GM23338 (cell line): ENCODE results near the gene HERC5. TPM values are rescaled to one million over a fixed set of nuclear protein-coding genes. Genes with fewer than 3 reads are reported as not detected.

ENCODE experiments used
- ATAC-seq: fragments of 200-7000 bp; cut with Tn5 transposase; 3 replicates; pipeline ENCODE4 v1.9.1; 2020
- DNase-seq: peaks from one replicate; pipeline ENCODE4 v3.0.0-alpha.2; 2015; ENCODE audit warnings: low spot score
- H2AFZ ChIP-seq: fragments of 200-600 bp; sonication (generic); 2 replicates; pipeline ENCODE4 v1.8.0; 2016; ENCODE audit warnings: antibody characterized with exemption, mild to moderate bottlenecking, moderate library complexity
- H3F3A ChIP-seq: fragments of 200-600 bp; sonication (generic); replicated peaks from 2 replicates; pipeline ENCODE4 v1.8.0; 2017; ENCODE audit warnings: antibody characterized with exemption, mixed run types, low read depth
- H3K27ac ChIP-seq: fragments of 200-600 bp; sonication (generic); 2 replicates; pipeline ENCODE4 v1.6.1; 2016; ENCODE audit warnings: low read depth
- H3K27me3 ChIP-seq: fragments of 200-600 bp; sonication (generic); 2 replicates; pipeline ENCODE4 v1.8.0; 2016; ENCODE audit warnings: mild to moderate bottlenecking, mixed run types, moderate library complexity; ENCODE audit not compliant: insufficient read depth
- H3K36me3 ChIP-seq: fragments of 200-600 bp; sonication (generic); 2 replicates; pipeline ENCODE4 v1.8.0; 2016; ENCODE audit warnings: mild to moderate bottlenecking; ENCODE audit not compliant: insufficient read depth
- H3K4me1 ChIP-seq: fragments of 200-600 bp; sonication (generic); 2 replicates; pipeline ENCODE4 v1.8.0; 2016; ENCODE audit warnings: mild to moderate bottlenecking, moderate library complexity; ENCODE audit not compliant: insufficient read depth
- H3K4me2 ChIP-seq: fragments of 200-600 bp; sonication (generic); 2 replicates; pipeline ENCODE4 v1.7.1; 2017; ENCODE audit warnings: mixed run types
- H3K4me3 ChIP-seq: fragments of 200-600 bp; sonication (generic); 2 replicates; pipeline ENCODE4 v1.6.1; 2016; ENCODE audit warnings: mixed run types
- H3K79me2 ChIP-seq: fragments of 200-600 bp; sonication (generic); replicated peaks from 2 replicates; pipeline ENCODE4 v1.8.0; 2017; ENCODE audit warnings: mild to moderate bottlenecking; ENCODE audit not compliant: insufficient read depth
- H3K9me2 ChIP-seq: fragments of 200-600 bp; sonication (generic); 2 replicates; pipeline ENCODE4 v1.8.0; 2017; ENCODE audit not compliant: insufficient read depth
- H4K20me1 ChIP-seq: fragments of 200-600 bp; sonication (generic); replicated peaks from 2 replicates; pipeline ENCODE4 v1.8.0; 2017; ENCODE audit warnings: mild to moderate bottlenecking; ENCODE audit not compliant: insufficient read depth
- H3K27ac Mint-ChIP-seq: 2 replicates; pipeline ENCODE4 v1.8.0; 2020; ENCODE audit warnings: inconsistent platforms, mild to moderate bottlenecking, moderate library complexity, mixed read lengths
- H3K27me3 Mint-ChIP-seq: 3 replicates; pipeline ENCODE4 v1.8.0; 2022; ENCODE audit warnings: low read depth, mild to moderate bottlenecking, moderate library complexity, mixed read lengths, inconsistent platforms; ENCODE audit not compliant: insufficient read depth, poor library complexity
- H3K36me3 Mint-ChIP-seq: 3 replicates; pipeline ENCODE4 v1.8.0; 2021; ENCODE audit warnings: low read depth, mild to moderate bottlenecking, inconsistent platforms, moderate library complexity, mixed read lengths
- H3K4me1 Mint-ChIP-seq: 3 replicates; pipeline ENCODE4 v1.8.0; 2020; ENCODE audit warnings: mild to moderate bottlenecking, inconsistent platforms, mixed read lengths
- H3K4me3 Mint-ChIP-seq: 3 replicates; pipeline ENCODE4 v1.8.0; 2021; ENCODE audit warnings: moderate library complexity, mild to moderate bottlenecking, inconsistent platforms, mixed read lengths
- H3K9me3 Mint-ChIP-seq: 3 replicates; pipeline ENCODE4 v1.8.0; 2020; ENCODE audit warnings: moderate library complexity, mild to moderate bottlenecking, inconsistent platforms, mixed read lengths
- CREB1 ChIP-seq: fragments of 250-450 bp; sonication (Bioruptor Pico); IDR thresholded peaks from 2 replicates; pipeline ENCODE4 v1.5.0; 2020; ENCODE audit warnings: low read depth, mild to moderate bottlenecking, moderate library complexity
- EZH2phosphoT487 ChIP-seq: fragments of 200-600 bp; sonication (generic); IDR thresholded peaks from one replicate; pipeline ENCODE4 v1.8.1; 2018; ENCODE audit warnings: antibody characterized with exemption; ENCODE audit not compliant: unreplicated experiment
- JUNB ChIP-seq: IDR thresholded peaks from one replicate; pipeline ENCODE4 v1.6.1; 2016; ENCODE audit warnings: antibody characterized with exemption; ENCODE audit not compliant: unreplicated experiment
- NANOG ChIP-seq: IDR thresholded peaks from 2 replicates; pipeline ENCODE4 v1.6.1; 2016; ENCODE audit warnings: antibody characterized with exemption, borderline replicate concordance
- POLR2AphosphoS5 ChIP-seq: IDR thresholded peaks from 2 replicates; pipeline ENCODE4 v1.6.1; 2016; ENCODE audit warnings: antibody characterized with exemption, low read depth
- STAT1 ChIP-seq: IDR thresholded peaks from one replicate; pipeline ENCODE4 v1.6.1; 2016; ENCODE audit warnings: antibody characterized with exemption; ENCODE audit not compliant: unreplicated experiment
- ZNF114 ChIP-seq: fragments of 250-450 bp; sonication (Bioruptor Pico); IDR thresholded peaks from 2 replicates; pipeline ENCODE4 v1.5.0; 2020; ENCODE audit warnings: mild to moderate bottlenecking, moderate library complexity
- ZNF331 ChIP-seq: fragments of 250-450 bp; sonication (Bioruptor Pico); IDR thresholded peaks from 2 replicates; pipeline ENCODE4 v1.5.0; 2020; ENCODE audit warnings: low read depth, mild to moderate bottlenecking, moderate library complexity
- polyA plus RNA-seq: library from polyadenylated mRNA; unstranded; fragments of >200 nt; fragmentation: Nextera tagmentation; extraction: Ambion mirVana; gene quantifications from 2 replicates; pipeline ENCODE4 v1.2.1, GENCODE V29; 2016
- total RNA-seq: library from RNA; depleted of rRNA; stranded (reverse); fragments of >200 nt; shearing (Covaris generic); gene quantifications from 2 replicates; pipeline ENCODE4 v1.2.3, GENCODE V29; 2014
- TF ChIP-seq, protein P1 (sequence below): fragments of 250-450 bp; sonication (Bioruptor Pico); IDR thresholded peaks from 2 replicates; pipeline ENCODE4 v1.5.0; 2020; ENCODE audit warnings: mild to moderate bottlenecking, moderate library complexity
- TF ChIP-seq, protein P2 (sequence below): IDR thresholded peaks from 2 replicates; pipeline ENCODE4 v1.6.1; 2016; ENCODE audit warnings: antibody characterized with exemption
- TF ChIP-seq, protein P3 (sequence below), 2 experiments: fragments of 200-600 bp in 1 of 2; sonication (generic) in 1 of 2; conservative IDR thresholded peaks; 2 replicates each; pipeline versions ENCODE4 v1.5.1 to v1.6.1; 2016 to 2017; ENCODE audit warnings: antibody characterized with exemption in 2 of 2, low read depth in 2 of 2, mild to moderate bottlenecking in 2 of 2, moderate library complexity in 1 of 2

HERC5 gene
- total and polyA plus RNA-seq, 2 experiments from 2014 or later: 22.8 to 25.1 TPM

DNA sequence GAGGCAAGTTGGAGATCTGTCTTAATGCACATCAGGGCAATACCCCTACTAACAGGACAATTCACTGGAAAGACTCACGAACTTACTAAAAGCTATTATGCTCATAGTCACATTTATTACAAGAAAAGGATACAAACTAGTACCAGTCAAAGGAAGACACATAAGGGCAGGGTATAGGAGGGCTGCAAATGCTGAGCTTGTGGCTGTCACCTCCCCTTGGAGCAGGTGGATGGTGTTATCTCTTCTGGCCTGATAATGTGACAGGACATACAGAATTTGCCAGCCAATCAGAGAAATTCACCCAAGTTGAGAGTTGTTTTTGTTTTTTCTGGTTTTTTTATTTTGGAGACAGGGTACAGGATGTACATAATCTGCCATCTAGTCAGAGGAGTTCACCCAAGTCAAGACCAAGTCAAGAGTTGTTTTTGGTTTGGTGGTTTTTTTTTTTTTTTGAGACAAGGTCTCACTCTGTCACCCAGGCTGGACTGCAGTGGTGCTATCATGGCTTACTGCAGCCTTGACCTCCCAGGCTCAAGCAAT is 8.8 kb downstream of the HERC5 start (continued):
- no peak for TF ChIP-seq ZNF114 (CRISPR knock-in tag)
- TF ChIP-seq, protein P1, sequence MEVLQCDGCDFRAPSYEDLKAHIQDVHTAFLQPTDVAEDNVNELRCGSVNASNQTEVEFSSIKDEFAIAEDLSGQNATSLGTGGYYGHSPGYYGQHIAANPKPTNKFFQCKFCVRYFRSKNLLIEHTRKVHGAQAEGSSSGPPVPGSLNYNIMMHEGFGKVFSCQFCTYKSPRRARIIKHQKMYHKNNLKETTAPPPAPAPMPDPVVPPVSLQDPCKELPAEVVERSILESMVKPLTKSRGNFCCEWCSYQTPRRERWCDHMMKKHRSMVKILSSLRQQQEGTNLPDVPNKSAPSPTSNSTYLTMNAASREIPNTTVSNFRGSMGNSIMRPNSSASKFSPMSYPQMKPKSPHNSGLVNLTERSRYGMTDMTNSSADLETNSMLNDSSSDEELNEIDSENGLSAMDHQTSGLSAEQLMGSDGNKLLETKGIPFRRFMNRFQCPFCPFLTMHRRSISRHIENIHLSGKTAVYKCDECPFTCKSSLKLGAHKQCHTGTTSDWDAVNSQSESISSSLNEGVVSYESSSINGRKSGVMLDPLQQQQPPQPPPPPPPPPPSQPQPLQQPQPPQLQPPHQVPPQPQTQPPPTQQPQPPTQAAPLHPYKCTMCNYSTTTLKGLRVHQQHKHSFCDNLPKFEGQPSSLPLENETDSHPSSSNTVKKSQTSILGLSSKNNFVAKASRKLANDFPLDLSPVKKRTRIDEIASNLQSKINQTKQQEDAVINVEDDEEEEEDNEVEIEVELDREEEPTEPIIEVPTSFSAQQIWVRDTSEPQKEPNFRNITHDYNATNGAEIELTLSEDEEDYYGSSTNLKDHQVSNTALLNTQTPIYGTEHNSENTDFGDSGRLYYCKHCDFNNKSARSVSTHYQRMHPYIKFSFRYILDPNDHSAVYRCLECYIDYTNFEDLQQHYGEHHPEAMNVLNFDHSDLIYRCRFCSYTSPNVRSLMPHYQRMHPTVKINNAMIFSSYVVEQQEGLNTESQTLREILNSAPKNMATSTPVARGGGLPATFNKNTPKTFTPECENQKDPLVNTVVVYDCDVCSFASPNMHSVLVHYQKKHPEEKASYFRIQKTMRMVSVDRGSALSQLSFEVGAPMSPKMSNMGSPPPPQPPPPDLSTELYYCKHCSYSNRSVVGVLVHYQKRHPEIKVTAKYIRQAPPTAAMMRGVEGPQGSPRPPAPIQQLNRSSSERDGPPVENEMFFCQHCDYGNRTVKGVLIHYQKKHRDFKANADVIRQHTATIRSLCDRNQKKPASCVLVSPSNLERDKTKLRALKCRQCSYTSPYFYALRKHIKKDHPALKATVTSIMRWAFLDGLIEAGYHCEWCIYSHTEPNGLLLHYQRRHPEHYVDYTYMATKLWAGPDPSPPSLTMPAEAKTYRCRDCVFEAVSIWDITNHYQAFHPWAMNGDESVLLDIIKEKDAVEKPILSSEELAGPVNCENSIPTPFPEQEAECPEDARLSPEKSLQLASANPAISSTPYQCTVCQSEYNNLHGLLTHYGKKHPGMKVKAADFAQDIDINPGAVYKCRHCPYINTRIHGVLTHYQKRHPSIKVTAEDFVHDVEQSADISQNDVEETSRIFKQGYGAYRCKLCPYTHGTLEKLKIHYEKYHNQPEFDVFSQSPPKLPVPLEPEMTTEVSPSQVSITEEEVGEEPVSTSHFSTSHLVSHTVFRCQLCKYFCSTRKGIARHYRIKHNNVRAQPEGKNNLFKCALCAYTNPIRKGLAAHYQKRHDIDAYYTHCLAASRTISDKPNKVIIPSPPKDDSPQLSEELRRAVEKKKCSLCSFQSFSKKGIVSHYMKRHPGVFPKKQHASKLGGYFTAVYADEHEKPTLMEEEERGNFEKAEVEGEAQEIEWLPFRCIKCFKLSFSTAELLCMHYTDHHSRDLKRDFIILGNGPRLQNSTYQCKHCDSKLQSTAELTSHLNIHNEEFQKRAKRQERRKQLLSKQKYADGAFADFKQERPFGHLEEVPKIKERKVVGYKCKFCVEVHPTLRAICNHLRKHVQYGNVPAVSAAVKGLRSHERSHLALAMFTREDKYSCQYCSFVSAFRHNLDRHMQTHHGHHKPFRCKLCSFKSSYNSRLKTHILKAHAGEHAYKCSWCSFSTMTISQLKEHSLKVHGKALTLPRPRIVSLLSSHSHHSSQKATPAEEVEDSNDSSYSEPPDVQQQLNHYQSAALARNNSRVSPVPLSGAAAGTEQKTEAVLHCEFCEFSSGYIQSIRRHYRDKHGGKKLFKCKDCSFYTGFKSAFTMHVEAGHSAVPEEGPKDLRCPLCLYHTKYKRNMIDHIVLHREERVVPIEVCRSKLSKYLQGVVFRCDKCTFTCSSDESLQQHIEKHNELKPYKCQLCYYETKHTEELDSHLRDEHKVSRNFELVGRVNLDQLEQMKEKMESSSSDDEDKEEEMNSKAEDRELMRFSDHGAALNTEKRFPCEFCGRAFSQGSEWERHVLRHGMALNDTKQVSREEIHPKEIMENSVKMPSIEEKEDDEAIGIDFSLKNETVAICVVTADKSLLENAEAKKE (CRISPR knock-in tag): no peak
- no peak for TF ChIP-seq JUNB
- no peak for TF ChIP-seq EZH2phosphoT487
- no peak for TF ChIP-seq STAT1
- no peak for TF ChIP-seq NANOG
- TF ChIP-seq ZNF331: no peak
- TF ChIP-seq POLR2AphosphoS5: no peak

DNA sequence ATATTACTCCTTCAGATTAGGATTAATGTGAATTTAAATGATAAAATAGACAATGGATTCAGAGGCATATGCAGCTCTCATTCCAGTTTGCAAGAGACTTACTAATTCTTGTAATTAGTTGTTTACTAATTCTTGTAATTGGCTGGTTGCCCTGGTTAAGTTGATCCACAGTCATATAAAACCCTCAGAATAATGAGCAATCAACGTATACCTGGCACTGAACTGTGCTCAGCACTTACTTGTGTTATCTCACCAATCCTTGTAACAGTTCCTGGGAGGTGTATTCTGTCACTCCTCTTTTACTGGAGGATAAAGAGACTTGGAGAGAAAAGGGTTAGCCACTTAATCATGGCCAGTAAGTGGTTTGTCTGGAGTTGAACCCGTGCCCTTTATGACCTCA is 10.5 kb downstream of the HERC5 start:
- Mint-ChIP-seq H3K4me1 (peaks cover 4% of the 10 kb centered on the region), H3K27ac (no peak overlapping the region), H3K9me3 (no peaks in the 10 kb centered on the region), H3K4me3 (no peak overlapping the region), H3K36me3 (peaks cover 14% of the 10 kb centered on the region; the same call in 2 of the 3 replicates), H3K27me3 (no peaks in the 10 kb centered on the region)
- Histone ChIP-seq H3K36me3 (peaks cover 11% of the 10 kb centered on the region), H3K27me3 (no peaks in the 10 kb centered on the region), H2AFZ (no peak overlapping the region), H3K4me1 (no peaks in the 10 kb centered on the region), H3K4me2 (no peak overlapping the region), H3K79me2 (no peaks in the 10 kb centered on the region), H3F3A (no peaks in the 10 kb centered on the region), H3K9me2 (no peaks in the 10 kb centered on the region; the same call in 1 of the 2 replicates), H4K20me1 (no peaks in the 10 kb centered on the region), H3K27ac (no peak overlapping the region), H3K4me3 (no peak overlapping the region)
- no peak for ATAC-seq
- DNase-seq: no peak
- TF ChIP-seq, protein P2, sequence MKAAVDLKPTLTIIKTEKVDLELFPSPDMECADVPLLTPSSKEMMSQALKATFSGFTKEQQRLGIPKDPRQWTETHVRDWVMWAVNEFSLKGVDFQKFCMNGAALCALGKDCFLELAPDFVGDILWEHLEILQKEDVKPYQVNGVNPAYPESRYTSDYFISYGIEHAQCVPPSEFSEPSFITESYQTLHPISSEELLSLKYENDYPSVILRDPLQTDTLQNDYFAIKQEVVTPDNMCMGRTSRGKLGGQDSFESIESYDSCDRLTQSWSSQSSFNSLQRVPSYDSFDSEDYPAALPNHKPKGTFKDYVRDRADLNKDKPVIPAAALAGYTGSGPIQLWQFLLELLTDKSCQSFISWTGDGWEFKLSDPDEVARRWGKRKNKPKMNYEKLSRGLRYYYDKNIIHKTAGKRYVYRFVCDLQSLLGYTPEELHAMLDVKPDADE: no peak
- TF ChIP-seq ZNF331 (no peak), CREB1 (CRISPR knock-in tag) (no peak)
- TF ChIP-seq, protein P3, sequence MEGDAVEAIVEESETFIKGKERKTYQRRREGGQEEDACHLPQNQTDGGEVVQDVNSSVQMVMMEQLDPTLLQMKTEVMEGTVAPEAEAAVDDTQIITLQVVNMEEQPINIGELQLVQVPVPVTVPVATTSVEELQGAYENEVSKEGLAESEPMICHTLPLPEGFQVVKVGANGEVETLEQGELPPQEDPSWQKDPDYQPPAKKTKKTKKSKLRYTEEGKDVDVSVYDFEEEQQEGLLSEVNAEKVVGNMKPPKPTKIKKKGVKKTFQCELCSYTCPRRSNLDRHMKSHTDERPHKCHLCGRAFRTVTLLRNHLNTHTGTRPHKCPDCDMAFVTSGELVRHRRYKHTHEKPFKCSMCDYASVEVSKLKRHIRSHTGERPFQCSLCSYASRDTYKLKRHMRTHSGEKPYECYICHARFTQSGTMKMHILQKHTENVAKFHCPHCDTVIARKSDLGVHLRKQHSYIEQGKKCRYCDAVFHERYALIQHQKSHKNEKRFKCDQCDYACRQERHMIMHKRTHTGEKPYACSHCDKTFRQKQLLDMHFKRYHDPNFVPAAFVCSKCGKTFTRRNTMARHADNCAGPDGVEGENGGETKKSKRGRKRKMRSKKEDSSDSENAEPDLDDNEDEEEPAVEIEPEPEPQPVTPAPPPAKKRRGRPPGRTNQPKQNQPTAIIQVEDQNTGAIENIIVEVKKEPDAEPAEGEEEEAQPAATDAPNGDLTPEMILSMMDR (conservative IDR thresholded peaks at IDR 0.05; ENCODE audit: low read depth in 2 of 2): no peak
